HG02884 (cell line): ENCODE data around the gene TGFB2.

Experiments
- ATAC-seq: cut with Tn5 transposase; IDR thresholded peaks from one replicate; pipeline ENCODE4 v1.9.1; 2021; ENCODE audit warnings: mild to moderate bottlenecking, moderate library complexity; ENCODE audit not compliant: unreplicated experiment

Gene TGFB2

GRCh38 chr1:218481116-218481775 is 136.1 kb downstream of the TGFB2 start:
- ATAC-seq, result no peak

- ATAC-seq, result no peak
These were observed 137.5 kb downstream of the TGFB2 start for GRCh38 chr1:218482683-218483082.

GRCh38 chr1:218485241-218485928 is 140.2 kb downstream of the TGFB2 start:
- no peak for ATAC-seq

GRCh38 chr1:218488531-218488930 is 143.4 kb downstream of the TGFB2 start:
- no peak for ATAC-seq

- ATAC-seq, result no peak
These were observed 143.8 kb downstream of the TGFB2 start for GRCh38 chr1:218488986-218489385.

- no peak for ATAC-seq
These were observed 145.3 kb downstream of the TGFB2 start for GRCh38 chr1:218490406-218490922.

- no peak for ATAC-seq
These were observed 147.7 kb downstream of the TGFB2 start for GRCh38 chr1:218492874-218493273.

GRCh38 chr1:218493986-218494385 is 148.8 kb downstream of the TGFB2 start:
- no peak for ATAC-seq
